ENCODE data around the gene EVA1B. TPM values are rescaled to one million over a fixed set of nuclear protein-coding genes. Genes with fewer than 3 reads are reported as not detected.

The EVA1B gene
- total RNA-seq, 4 donors from 2014 or later: 19.2 to 96.0 (median 73.8) TPM

DNA sequence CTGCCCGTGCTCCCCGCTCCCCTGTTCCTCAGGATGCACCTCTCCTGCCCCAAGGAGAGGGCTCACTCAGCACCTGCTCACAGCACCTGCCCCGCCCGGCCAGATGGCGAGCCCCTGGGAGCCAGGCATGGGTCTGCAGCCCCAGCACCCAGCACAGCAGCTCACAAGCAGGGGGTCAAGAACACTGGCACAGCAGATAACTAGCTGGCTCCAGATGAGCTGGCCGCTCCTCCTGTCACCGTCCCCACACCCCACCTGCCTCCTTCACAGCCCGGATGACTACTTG is 20.9 kb upstream of the EVA1B start:
- TF ChIP-seq, protein P1, sequence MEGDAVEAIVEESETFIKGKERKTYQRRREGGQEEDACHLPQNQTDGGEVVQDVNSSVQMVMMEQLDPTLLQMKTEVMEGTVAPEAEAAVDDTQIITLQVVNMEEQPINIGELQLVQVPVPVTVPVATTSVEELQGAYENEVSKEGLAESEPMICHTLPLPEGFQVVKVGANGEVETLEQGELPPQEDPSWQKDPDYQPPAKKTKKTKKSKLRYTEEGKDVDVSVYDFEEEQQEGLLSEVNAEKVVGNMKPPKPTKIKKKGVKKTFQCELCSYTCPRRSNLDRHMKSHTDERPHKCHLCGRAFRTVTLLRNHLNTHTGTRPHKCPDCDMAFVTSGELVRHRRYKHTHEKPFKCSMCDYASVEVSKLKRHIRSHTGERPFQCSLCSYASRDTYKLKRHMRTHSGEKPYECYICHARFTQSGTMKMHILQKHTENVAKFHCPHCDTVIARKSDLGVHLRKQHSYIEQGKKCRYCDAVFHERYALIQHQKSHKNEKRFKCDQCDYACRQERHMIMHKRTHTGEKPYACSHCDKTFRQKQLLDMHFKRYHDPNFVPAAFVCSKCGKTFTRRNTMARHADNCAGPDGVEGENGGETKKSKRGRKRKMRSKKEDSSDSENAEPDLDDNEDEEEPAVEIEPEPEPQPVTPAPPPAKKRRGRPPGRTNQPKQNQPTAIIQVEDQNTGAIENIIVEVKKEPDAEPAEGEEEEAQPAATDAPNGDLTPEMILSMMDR (IDR thresholded peaks at IDR 0.05; ENCODE audit: low read depth): no peak

DNA sequence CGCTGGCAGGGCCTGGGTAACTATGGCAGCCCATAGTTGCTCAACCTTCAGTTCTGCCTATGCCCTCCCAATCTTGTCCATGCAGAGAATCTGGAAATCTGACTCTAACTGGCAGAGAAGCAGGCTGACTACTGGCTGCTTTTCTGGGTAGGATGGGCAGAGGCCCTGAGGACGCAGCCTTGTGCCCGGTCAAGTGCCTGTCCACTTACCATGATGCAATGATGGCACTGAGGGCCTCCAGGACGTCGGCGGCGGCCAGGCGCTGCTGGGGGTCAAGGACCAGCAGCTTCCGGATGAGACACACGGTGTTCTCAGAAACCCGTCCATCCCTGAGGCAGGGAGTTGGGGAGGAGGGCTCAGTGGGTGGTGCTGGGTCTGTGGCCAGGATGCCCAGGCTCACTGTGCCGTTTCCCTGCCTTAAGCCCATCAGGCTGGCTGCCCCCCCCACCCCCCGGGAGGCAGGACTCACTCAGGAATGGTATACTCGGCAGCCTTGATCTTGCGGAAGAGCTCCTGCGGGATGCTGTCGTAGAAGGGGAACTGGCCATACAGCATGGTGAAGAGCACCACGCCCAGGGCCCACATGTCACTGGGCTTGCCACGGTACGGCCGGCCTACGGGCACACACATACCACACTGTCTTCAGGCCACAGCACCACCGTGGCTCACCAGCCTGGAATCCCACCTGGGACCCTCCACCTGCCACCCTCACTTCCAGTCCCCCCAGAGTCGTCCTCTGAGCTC is 20.4 kb upstream of the EVA1B start:
- TF ChIP-seq, protein P1 (IDR thresholded peaks at IDR 0.05; ENCODE audit: low read depth): no peak

DNA sequence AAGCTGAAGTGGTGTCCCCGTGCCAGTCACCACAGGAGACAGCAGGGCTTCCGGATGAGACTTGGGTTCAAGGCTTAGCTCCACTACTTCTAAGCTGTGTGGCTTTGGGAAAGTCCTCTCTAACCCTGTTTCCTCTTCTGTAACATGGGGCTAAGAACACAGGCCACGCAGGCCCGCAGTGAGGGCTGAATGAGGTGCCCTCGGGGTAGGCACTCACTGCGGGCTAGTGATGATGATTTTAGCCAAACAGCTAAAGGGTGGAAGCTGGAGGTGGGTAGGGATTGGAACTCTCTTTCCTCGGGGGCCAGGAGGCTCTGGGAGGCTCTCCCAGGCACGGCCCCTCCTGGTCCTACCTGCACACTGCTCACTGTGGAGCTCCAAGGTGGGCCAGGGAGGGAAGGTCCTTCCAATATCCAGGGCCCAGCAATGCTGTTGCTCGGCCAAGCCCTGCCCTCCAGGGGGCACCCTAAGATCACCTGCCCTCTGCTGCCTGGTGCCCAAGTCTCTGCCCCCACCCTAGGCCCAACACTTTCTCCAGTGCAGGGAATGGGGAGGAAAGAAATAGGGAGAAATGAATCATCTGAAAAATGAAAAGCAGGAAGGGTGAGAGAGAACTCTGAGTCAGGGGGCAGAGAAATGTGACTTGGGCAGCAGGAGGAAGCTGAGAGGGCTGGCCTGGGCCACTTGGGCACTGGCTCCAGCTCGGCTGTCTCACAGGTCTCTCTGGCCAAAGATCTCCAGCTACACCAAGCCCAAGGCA is 19.2 kb upstream of the EVA1B start:
- TF ChIP-seq, protein P1 (IDR thresholded peaks at IDR 0.05; ENCODE audit: low read depth): no peak

DNA sequence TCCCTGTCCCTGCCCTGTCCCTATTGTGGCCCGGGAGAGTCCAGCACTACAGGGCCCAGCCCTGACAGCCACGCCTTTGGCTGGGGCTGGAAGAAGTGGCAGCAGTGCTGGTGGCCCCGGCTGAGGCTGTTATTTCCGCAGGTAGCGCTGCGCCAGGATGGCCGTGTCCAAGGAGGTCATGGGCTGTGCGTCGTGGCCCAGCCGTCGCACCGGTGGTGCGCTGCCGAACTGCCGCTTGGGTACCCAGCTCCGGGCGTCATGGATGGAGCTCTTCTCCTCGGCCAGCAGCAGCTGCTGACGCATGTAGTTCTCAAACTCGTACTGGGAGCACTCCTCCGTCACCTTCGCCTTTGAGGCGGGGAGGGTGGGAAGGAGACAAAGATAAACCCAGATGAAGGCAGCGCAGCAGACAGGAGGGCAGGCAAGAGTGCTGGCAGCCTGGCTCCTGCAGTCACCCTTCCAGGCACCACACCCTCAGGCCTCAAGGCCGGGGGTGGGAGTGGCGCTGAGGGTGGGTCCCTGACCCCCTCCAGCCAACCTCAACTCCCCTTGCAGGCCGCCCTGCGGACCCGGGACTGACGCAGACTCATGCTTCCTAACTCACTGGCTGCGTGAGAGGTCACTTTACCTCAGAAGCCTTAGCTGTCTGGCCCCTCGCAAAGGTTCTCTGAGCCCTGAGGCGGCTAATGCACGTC is 18.3 kb upstream of the EVA1B start:
- TF ChIP-seq, protein P1 (IDR thresholded peaks at IDR 0.05; ENCODE audit: low read depth): no peak

DNA sequence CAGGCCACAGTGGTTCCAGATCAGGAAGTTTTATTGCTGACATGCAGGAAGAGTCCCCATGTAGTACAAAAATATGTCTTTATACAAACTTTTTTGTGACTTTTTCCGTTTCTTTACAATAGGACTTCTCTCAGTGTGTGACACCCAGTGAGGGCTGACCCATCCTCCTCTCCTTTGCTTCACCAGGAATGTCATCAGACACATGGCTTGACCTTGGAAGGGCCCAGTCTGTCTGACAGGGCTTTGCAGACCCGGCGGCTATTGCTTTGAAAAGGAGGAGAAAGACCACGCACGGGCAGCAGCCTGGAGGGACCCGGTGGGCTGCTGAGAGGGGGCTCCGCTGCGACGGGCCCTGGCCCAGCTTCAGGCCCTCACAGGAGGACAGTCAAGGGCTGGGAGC is 16.2 kb upstream of the EVA1B start:
- TF ChIP-seq, protein P1 (IDR thresholded peaks at IDR 0.05; ENCODE audit: low read depth): no peak

DNA sequence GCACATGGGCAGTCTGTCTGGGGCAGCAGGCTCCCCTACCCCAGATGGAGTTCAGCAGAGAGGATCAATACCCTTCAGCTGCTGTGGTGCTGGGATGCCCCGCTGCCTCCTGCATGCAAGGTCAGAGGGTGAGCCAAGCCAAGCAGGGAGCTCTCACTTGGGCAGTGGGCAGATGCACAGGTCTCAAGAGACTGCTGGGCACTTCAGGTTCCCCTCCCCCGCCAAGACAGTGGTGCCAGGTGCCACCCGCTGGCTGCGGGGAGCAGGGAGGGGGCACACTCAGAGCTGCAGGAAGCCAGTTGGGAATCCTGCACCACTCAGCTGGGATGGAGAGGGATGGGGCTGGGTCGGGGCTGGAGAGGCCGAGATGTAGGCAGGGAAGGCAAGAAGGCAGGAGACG is 15.8 kb upstream of the EVA1B start:
- TF ChIP-seq, protein P1 (IDR thresholded peaks at IDR 0.05; ENCODE audit: low read depth): no peak

DNA sequence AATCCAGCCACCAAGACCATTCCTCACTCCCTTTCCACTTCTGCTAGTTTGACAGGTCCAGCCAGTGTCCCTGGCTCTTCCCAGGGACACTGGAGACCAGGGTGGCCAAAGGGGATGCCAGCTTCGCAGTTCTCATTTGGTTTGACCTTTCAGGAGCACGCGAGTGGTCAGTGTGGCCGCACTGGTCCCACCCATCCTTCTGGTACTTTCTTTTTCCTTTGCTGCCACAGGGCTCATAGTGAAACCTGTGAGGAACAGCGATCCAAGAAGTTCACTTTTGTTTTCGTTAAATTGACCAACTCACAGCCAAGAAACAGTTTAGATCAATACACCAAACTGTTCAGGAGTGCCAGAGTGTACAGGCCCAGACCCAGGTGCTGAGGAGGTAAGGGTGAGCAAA is 14.4 kb upstream of the EVA1B start:
- TF ChIP-seq, protein P1 (IDR thresholded peaks at IDR 0.05; ENCODE audit: low read depth): no peak
